Neural progenitor cell (in vitro differentiated cells): ENCODE data around the gene ACOX3. TPM values are rescaled to one million over a fixed set of nuclear protein-coding genes. Genes with fewer than 3 reads are reported as not detected.

ENCODE experiments used
- DNase-seq: peaks from one replicate; pipeline ENCODE4 v3.0.0-alpha.2; 2016; ENCODE audit warnings: low spot score
- H2AFZ ChIP-seq: fragments of 200-600 bp; sonication (generic); replicated peaks from 2 replicates; pipeline ENCODE4 v1.6.1; 2016; ENCODE audit warnings: antibody characterized with exemption
- H3F3A ChIP-seq: fragments of 200-600 bp; sonication (generic); 2 replicates; pipeline ENCODE4 v1.6.1; 2016; ENCODE audit warnings: antibody characterized with exemption, low read depth
- H3K27ac ChIP-seq: fragments of 200-600 bp; sonication (generic); 2 replicates; pipeline ENCODE4 v1.5.1; 2016; ENCODE audit warnings: mild to moderate bottlenecking
- H3K27me3 ChIP-seq: fragments of 200-600 bp; sonication (generic); 2 replicates; pipeline ENCODE4 v1.6.1; 2016; ENCODE audit warnings: mild to moderate bottlenecking, moderate library complexity
- H3K36me3 ChIP-seq: fragments of 200-600 bp; sonication (generic); 2 replicates; pipeline ENCODE4 v1.5.1; 2016
- H3K4me1 ChIP-seq: fragments of 200-600 bp; sonication (generic); 2 replicates; pipeline ENCODE4 v1.6.1; 2016; ENCODE audit warnings: mixed run types
- H3K4me2 ChIP-seq: fragments of 200-600 bp; sonication (generic); 2 replicates; pipeline ENCODE4 v1.6.1; 2016
- H3K4me3 ChIP-seq: fragments of 200-600 bp; sonication (generic); 2 replicates; pipeline ENCODE4 v1.5.1; 2016
- H3K79me2 ChIP-seq: fragments of 200-600 bp; sonication (generic); 2 replicates; pipeline ENCODE4 v1.6.1; 2016; ENCODE audit warnings: low read depth
- H3K9ac ChIP-seq: fragments of 200-600 bp; sonication (generic); 2 replicates; pipeline ENCODE4 v1.6.1; 2016
- H3K9me3 ChIP-seq: fragments of 200-600 bp; sonication (generic); 2 replicates; pipeline ENCODE4 v1.5.1; 2016; ENCODE audit warnings: low read depth
- H4K20me1 ChIP-seq: fragments of 200-600 bp; sonication (generic); 2 replicates; pipeline ENCODE4 v1.6.1; 2016; ENCODE audit warnings: low read depth
- H3K27ac Mint-ChIP-seq: 3 replicates; pipeline ENCODE4 v1.8.0; 2021; ENCODE audit warnings: mixed read lengths
- H3K27me3 Mint-ChIP-seq: 2 replicates; pipeline ENCODE4 v1.8.0; 2022; ENCODE audit warnings: low read depth, mild to moderate bottlenecking, inconsistent platforms, moderate library complexity, mixed read lengths; ENCODE audit not compliant: insufficient read depth
- H3K36me3 Mint-ChIP-seq: 3 replicates; pipeline ENCODE4 v1.8.0; 2021; ENCODE audit warnings: mixed read lengths
- H3K4me1 Mint-ChIP-seq: 3 replicates; pipeline ENCODE4 v1.8.0; 2021; ENCODE audit warnings: mixed read lengths
- H3K4me3 Mint-ChIP-seq: 3 replicates; pipeline ENCODE4 v1.8.0; 2021; ENCODE audit warnings: mild to moderate bottlenecking, moderate library complexity, mixed read lengths
- H3K9me3 Mint-ChIP-seq: 3 replicates; pipeline ENCODE4 v1.8.0; 2020; ENCODE audit warnings: mixed read lengths
- EZH2 ChIP-seq: fragments of 200-600 bp; sonication (generic); IDR thresholded peaks from 2 replicates; pipeline ENCODE4 v1.6.1; 2017; ENCODE audit warnings: antibody characterized with exemption, mild to moderate bottlenecking, moderate library complexity
- EZH2phosphoT487 ChIP-seq: fragments of 200-600 bp; sonication (generic); IDR thresholded peaks from 2 replicates; pipeline ENCODE4 v1.6.1; 2017; ENCODE audit warnings: antibody characterized with exemption
- total RNA-seq: library from RNA; depleted of rRNA; stranded (reverse); fragments of >200 nt; gene quantifications from 2 replicates; pipeline ENCODE4 v1.2.3, GENCODE V29; 2015; ENCODE audit warnings: low replicate concordance
- TF ChIP-seq, protein P1 (sequence below): fragments of 200-600 bp; sonication (generic); IDR thresholded peaks from 2 replicates; pipeline ENCODE4 v1.5.1; 2017; ENCODE audit warnings: antibody characterized with exemption, mild to moderate bottlenecking

ACOX3 gene
- total RNA-seq, 1 donor from 2014 or later, result 14.0 TPM

DNA sequence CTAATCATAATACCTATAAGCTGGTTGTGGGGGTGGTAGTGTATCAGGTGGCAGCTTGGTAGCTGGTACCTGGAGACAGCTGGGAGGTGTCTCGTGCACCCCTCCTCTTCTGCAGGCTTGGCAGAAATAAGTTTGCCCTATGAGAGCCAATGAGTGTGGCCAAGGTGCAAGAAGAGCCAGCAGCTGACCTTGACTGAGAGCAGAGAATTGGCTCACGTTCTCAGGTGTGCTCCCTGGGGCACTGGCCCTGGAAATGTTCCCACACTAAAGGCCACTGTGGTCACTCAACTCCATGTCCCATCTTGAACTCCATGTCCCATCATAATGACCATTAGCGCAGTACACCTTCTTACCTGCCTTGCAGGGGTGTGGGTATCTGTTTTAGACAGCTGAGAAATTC, 13.4 kb upstream of the ACOX3 start:
- H3K4me1 Mint-ChIP-seq, result peaks cover under 1% of the 10 kb centered on the region
- no peak overlapping the region for H3K4me3 ChIP-seq
- H3K27ac ChIP-seq, result no peak overlapping the region
- no peak overlapping the region for H3K9ac ChIP-seq
- H3K4me2 ChIP-seq, result no peak overlapping the region
- no peaks in the 10 kb centered on the region for H3F3A ChIP-seq
- no peak overlapping the region for H3K27ac Mint-ChIP-seq
- H3K27me3 ChIP-seq, result no peaks in the 10 kb centered on the region
- H3K4me3 Mint-ChIP-seq, result no peak overlapping the region
- H3K79me2 ChIP-seq, result no peaks in the 10 kb centered on the region
- H2AFZ ChIP-seq, result no peak overlapping the region
- no peaks in the 10 kb centered on the region for H3K9me3 Mint-ChIP-seq
- DNase-seq, result no peak
- peaks cover 12% of the 10 kb centered on the region for H3K36me3 Mint-ChIP-seq
- no peaks in the 10 kb centered on the region for H3K27me3 Mint-ChIP-seq
- TF ChIP-seq, protein P1, sequence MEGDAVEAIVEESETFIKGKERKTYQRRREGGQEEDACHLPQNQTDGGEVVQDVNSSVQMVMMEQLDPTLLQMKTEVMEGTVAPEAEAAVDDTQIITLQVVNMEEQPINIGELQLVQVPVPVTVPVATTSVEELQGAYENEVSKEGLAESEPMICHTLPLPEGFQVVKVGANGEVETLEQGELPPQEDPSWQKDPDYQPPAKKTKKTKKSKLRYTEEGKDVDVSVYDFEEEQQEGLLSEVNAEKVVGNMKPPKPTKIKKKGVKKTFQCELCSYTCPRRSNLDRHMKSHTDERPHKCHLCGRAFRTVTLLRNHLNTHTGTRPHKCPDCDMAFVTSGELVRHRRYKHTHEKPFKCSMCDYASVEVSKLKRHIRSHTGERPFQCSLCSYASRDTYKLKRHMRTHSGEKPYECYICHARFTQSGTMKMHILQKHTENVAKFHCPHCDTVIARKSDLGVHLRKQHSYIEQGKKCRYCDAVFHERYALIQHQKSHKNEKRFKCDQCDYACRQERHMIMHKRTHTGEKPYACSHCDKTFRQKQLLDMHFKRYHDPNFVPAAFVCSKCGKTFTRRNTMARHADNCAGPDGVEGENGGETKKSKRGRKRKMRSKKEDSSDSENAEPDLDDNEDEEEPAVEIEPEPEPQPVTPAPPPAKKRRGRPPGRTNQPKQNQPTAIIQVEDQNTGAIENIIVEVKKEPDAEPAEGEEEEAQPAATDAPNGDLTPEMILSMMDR, result no peak
- TF ChIP-seq EZH2 (no peak), EZH2phosphoT487 (no peak)
- H3K36me3 ChIP-seq, result no peaks in the 10 kb centered on the region
- H3K9me3 ChIP-seq, result no peaks in the 10 kb centered on the region
- no peaks in the 10 kb centered on the region for H3K4me1 ChIP-seq
- H4K20me1 ChIP-seq, result peaks cover 4% of the 10 kb centered on the region

- Histone ChIP-seq H3K79me2 (no peaks in the 10 kb centered on the region), H3K36me3 (no peaks in the 10 kb centered on the region), H3K4me1 (no peaks in the 10 kb centered on the region), H3K27ac (no peak overlapping the region), H3K4me2 (no peak overlapping the region), H3K4me3 (no peak overlapping the region), H3K9ac (no peak overlapping the region), H3K27me3 (no peaks in the 10 kb centered on the region), H3K9me3 (no peaks in the 10 kb centered on the region), H3F3A (no peaks in the 10 kb centered on the region), H2AFZ (no peak overlapping the region), H4K20me1 (peaks cover 4% of the 10 kb centered on the region)
- no peaks in the 10 kb centered on the region for H3K27me3 Mint-ChIP-seq
- DNase-seq, result no peak
- TF ChIP-seq, protein P1, result no peak
- no peak for TF ChIP-seq EZH2
- no peak for TF ChIP-seq EZH2phosphoT487
- no peak overlapping the region for H3K4me3 Mint-ChIP-seq
- H3K4me1 Mint-ChIP-seq, result peaks cover 3% of the 10 kb centered on the region
- peaks cover 9% of the 10 kb centered on the region for H3K36me3 Mint-ChIP-seq
- no peak overlapping the region for H3K27ac Mint-ChIP-seq
- H3K9me3 Mint-ChIP-seq, result no peaks in the 10 kb centered on the region
Observed at GRCh38 chr4:8451440-8452182, 11.1 kb upstream of the ACOX3 start.

GRCh38 chr4:8446122-8446521, 5.6 kb upstream of the ACOX3 start:
- H3K4me2 ChIP-seq, result no peak overlapping the region
- no peak overlapping the region for H3K27ac Mint-ChIP-seq
- H3K36me3 ChIP-seq, result no peaks in the 10 kb centered on the region
- H3K4me3 ChIP-seq, result no peak overlapping the region
- H3K4me1 ChIP-seq, result peaks cover 11% of the 10 kb centered on the region
- H3K27ac ChIP-seq, result no peak overlapping the region
- no peak for TF ChIP-seq EZH2phosphoT487
- TF ChIP-seq, protein P1, result no peak
- no peak for TF ChIP-seq EZH2
- no peak overlapping the region for H3K4me3 Mint-ChIP-seq
- H3K9ac ChIP-seq, result no peak overlapping the region
- H3K4me1 Mint-ChIP-seq, result peaks cover 31% of the 10 kb centered on the region
- no peak for DNase-seq
- no peaks in the 10 kb centered on the region for H3F3A ChIP-seq
- H3K27me3 ChIP-seq, result no peaks in the 10 kb centered on the region
- peaks cover 4% of the 10 kb centered on the region for H3K27me3 Mint-ChIP-seq
- peaks cover 39% of the 10 kb centered on the region for H3K79me2 ChIP-seq
- H3K9me3 ChIP-seq, result no peaks in the 10 kb centered on the region
- no peaks in the 10 kb centered on the region for H3K9me3 Mint-ChIP-seq
- peaks cover 15% of the 10 kb centered on the region for H4K20me1 ChIP-seq
- H2AFZ ChIP-seq, result no peak overlapping the region
- H3K36me3 Mint-ChIP-seq, result peaks cover 7% of the 10 kb centered on the region
